HG03139 (cell line): Measurements from ENCODE around the gene SS18L1.
"Not testable (repeated sequence)": the region's sequence is repeated elsewhere in the genome, so short reads cannot be mapped to it uniquely, and the experiment has no call there.

ENCODE experiments used
- ATAC-seq: cut with Tn5 transposase; IDR thresholded peaks from one replicate; pipeline ENCODE4 v1.9.1; 2021; ENCODE audit not compliant: unreplicated experiment

Gene SS18L1, protein sequence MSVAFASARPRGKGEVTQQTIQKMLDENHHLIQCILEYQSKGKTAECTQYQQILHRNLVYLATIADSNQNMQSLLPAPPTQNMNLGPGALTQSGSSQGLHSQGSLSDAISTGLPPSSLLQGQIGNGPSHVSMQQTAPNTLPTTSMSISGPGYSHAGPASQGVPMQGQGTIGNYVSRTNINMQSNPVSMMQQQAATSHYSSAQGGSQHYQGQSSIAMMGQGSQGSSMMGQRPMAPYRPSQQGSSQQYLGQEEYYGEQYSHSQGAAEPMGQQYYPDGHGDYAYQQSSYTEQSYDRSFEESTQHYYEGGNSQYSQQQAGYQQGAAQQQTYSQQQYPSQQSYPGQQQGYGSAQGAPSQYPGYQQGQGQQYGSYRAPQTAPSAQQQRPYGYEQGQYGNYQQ

GRCh38 chr20:62143081-62143956, at the start of gene SS18L1, which contains the start of gene PSMA7:
TSS of gene SS18L1 (plus strand) at chr20:62143769. CDS start at chr20:62143821, 52 bp downstream.
TSS of gene PSMA7 (minus strand) at chr20:62143394. CDS start at chr20:62143303, 91 bp downstream.
- ATAC-seq: peak; percentile 66

- no peak for ATAC-seq
These were observed 46.9 kb upstream of the SS18L1 start for GRCh38 chr20:62096421-62097380.

DNA sequence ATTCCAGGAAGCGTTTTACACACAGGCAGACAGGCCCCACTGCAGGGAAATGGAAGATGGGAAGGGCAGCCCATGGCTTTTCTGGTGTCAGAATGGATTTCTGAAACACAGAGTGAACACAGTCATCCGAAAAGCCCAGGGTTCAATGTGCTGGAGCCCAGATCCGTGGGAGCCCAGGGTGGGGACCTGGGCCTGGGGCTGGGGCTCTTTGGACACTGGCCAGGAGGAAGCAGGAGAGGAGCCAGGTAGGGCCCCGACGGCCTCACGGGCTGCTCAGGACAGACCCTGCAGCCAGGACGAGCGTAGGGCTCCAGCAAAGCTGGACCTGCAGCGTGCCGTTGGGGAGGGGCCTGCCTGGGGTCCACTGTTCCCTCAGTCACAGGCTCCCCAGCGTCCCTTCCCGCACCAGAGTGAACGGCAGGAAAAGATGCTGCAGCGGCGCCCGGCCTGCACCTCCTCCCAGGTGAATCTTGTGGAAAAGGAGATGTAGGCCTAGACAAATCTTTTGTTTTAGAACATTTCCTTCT, 45.6 kb upstream of the SS18L1 start:
- no peak for ATAC-seq

GRCh38 chr20:62101078-62101477, 42.5 kb upstream of the SS18L1 start:
- ATAC-seq: no peak

DNA sequence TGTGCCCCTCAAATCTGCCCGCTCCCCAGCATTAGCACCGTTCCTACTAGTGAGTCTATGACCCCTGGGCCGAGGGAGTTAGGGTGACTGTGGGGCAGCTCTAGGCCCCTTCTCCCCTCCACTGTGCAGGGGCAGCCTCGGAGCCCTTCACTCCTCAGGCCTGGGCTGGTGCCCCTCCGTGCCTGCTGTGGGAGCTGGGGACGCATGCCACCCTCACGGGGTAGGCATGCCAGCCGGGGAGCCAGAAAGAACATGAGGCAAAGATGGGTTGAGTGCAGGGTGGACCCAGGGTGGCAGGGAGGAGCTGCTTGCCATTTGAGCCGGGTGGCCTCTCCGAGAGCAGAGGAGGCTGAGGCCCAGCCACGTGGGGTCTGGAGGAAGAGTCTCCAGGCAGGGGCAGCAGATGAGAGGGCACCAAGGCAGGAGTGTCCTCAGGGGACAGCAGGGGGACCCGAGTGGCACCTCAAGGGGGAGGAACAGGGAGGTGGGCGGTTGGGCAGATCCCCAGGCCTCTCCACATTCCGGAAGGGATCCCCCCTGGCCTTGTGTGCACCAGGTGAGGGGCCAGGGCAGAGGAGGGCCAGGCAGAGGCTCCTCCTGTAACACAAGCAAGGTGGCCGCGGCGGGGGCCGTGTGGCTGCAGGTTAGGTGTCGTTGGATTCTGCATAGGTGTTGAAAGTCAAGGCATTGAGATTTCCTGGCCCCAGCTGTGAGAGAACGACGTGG, 39.9 kb upstream of the SS18L1 start:
- ATAC-seq: no peak

DNA sequence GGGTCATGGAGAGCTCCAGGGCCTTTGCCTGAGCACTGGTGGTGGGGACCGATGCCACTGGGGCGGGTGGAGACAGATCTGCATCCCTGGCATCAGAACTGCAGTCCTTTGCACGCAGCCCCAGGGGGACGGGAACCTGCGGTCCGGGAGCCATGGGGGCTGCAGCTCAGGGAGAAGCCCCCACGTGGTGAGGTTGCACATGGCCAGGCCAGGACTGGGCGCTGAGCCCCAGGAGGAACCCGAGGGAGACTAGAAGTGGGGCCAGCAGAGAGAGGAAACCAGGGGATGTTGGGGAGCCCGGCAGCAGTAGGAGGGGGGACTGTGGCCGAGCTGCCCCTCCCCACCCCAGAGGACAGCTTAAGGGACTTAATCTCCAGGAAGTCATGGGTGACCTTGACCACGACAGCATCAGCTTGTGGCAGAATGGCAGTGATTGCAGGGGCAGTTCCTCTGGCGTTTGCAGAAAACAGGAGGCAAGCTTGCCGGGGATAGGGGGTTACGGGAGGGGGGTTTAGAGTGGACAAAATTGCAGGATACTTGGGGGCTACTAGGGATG, 39.3 kb upstream of the SS18L1 start:
- no peak for ATAC-seq

GRCh38 chr20:62104791-62105345, 38.7 kb upstream of the SS18L1 start:
- no peak for ATAC-seq

GRCh38 chr20:62105592-62105991, 38.0 kb upstream of the SS18L1 start:
- no peak for ATAC-seq

DNA sequence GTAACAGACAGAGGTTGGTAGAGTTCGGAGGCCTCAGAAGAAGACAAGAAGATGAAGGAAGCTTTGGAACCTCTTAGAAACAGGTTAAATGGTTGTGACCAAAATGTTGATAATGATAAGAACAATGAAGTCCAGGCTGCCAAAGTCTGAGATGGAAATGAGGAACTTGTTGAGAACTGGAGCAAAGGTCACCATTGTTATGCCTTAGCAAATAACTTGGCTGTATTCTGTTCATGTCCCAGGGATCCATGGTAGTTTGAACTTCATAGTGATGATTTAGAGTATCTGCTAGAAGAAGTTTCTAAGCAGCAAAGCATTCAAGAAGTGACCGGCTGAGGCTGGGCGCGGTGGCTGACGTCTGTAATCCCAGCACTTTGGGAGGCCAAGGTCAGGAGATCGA, 32.4 kb upstream of the SS18L1 start:
- no peak for ATAC-seq

- no peak for ATAC-seq
These were observed 31.2 kb upstream of the SS18L1 start for GRCh38 chr20:62112368-62112767.

DNA sequence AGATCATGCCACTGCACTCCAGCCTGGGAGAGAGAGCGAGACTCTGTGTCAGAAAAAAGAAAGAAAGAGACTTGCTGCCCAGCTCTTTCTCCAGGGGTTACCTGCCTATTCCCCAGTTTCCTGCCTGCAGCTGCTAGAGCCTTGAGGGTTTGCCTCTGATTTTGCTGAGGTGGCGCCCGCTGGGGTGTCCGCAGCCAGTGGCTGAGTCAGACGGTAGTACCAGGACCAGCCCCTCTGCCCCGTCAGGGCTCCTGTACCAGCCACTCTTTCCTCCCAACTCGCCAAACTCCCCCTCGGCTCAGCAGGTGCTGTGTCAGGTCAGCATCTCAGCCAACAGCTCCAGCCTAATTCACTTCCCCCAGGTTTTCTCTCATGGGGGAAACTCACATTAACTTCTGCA, 28.7 kb upstream of the SS18L1 start:
- no peak for ATAC-seq

GRCh38 chr20:62115800-62116407, 27.7 kb upstream of the SS18L1 start:
- ATAC-seq: not testable (repeated sequence)

DNA sequence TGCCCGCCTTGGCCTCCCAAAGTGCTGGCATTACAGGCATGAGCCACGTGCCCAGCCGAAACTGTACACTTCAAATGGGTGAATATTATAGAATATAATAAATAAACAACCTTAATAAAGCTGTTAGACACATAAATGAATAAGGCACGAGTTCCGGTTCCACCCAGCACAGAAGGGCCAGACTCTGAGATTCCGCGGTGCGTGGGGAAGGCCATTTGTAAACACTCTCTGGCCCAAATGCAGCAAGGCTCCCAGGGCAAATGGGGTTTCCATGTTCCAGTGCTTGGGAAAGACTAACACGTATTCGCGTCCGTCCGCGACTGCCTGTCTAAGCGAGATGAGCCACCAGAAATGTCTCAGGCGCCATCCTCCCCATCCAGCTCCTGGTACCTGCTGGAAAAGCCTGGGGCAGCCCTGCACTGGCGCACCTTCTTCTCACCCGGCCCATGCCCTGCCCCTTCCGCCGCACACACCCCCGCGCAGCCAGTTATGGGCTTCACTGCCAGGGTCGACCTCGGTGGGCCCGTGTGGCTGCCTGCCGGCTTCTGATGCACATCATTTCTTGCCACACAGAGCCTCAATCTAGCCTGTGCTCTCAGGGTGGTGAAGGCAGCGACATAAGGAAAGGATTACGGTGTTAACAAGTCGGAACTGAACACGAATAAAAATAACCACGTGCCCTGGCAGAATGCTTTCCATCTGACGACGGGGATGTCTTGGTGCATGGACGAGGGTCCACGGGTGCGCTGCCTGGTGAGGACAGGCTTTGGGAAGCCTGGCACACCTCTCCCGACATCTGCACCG, 26.8 kb upstream of the SS18L1 start:
- no peak for ATAC-seq

- no peak for ATAC-seq
These were observed 26.3 kb upstream of the SS18L1 start for GRCh38 chr20:62117362-62117646.

DNA sequence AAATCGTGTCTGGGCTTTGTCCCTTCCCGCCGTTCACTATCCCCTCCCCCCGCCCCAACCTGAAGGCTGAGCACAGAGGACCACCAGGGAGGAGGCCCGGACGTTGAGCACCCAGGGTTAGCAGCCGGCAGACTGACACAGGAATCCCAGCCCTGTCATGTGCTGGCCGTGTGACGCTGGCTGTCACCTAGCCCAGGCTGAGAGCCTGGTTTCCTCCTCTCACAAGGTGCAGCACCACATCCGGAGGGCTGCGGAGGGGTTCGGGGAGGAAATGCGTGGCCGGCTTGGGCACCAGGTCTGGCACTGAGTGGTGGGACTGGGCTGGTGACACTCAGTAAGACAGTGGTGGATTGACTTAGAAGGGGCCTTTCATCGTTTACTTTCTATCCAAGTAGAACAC, 25.9 kb upstream of the SS18L1 start:
- ATAC-seq: no peak

DNA sequence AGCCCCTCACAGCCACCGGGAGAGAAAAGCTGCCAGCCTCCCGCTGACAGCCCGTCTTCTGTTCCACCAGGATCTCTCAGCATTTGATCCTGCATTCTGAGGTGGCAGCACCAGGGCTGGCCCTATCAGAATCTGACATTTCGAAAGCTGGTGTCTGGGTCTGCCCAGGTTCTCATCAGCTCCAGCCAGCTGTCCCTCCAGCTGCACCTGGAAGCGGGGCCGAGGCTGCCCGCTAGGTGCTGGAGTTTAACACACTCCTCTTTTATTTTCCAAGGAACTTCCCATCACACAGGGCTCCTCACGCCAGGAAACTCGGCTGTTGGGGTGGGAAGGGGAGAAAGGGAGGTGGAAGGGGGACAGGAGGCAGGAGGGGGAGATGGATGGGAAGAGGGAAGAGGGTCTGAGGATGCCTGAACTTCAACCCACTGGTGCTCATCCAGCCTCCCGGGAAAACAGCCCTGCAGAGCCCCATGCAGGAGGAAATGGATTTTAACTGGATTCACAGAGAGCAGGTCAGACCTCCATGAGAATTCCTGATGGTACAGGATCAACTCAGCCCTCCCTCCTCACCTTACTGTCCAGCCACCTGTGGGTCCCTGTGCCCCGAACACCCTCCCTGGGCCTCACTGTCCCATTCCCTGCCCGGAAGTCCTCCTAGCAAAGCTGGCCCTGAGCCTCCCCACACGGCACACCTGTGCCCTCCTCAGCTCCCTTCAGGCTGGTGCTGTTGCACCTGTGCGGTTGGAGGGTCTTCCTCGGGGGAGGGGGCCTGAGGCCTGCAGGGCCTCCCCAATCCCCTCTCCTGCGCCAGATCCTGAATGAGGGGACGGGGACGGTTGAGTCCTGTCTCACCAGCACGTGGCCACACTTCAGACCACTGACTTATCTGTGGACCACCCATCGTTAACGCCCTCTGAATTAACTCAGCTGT, 25.2 kb upstream of the SS18L1 start:
- ATAC-seq: no peak

GRCh38 chr20:62119115-62119514, 24.5 kb upstream of the SS18L1 start:
- ATAC-seq: no peak
